Fibroblast of skin of left quadriceps (primary cell): Measurements from ENCODE around the gene LGALS4.
"Not testable (repeated sequence)": the region's sequence is repeated elsewhere in the genome, so short reads cannot be mapped to it uniquely, and the experiment has no call there.

Experiments
- DNase-seq, 2 experiments: peaks; one replicate each; pipeline ENCODE4 v3.0.0-alpha.2; 2013; ENCODE audit warnings: low read depth in 2 of 2

LGALS4 gene

GRCh38 chr19:38821230-38821825 lies 8.6 kb upstream of the LGALS4 start:
- DNase-seq = not testable (repeated sequence)

- DNase-seq = no peak
Measured at GRCh38 chr19:38819231-38819920, 6.6 kb upstream of the LGALS4 start.

- no peak for DNase-seq
Measured at GRCh38 chr19:38817081-38817480, 4.3 kb upstream of the LGALS4 start.

- no peak for DNase-seq
Measured at GRCh38 chr19:38816131-38816750, 3.5 kb upstream of the LGALS4 start.

GRCh38 chr19:38815059-38816001 lies 2.6 kb upstream of the LGALS4 start:
- DNase-seq = no peak

GRCh38 chr19:38813932-38814331 lies 1.2 kb upstream of the LGALS4 start:
- not testable (repeated sequence) for DNase-seq

GRCh38 chr19:38813323-38813722 lies 578 bp upstream of the LGALS4 start:
- DNase-seq = no peak

- no peak for DNase-seq
Measured at GRCh38 chr19:38812009-38812840, 520 bp downstream of the LGALS4 start.

- no peak for DNase-seq
Measured at GRCh38 chr19:38809592-38810252, 3.0 kb downstream of the LGALS4 start.

- no peak for DNase-seq
Measured at GRCh38 chr19:38808741-38809140, 4.0 kb downstream of the LGALS4 start.

GRCh38 chr19:38807374-38808098 lies 5.2 kb downstream of the LGALS4 start:
- not testable (repeated sequence) for DNase-seq

- DNase-seq = no peak
Measured at GRCh38 chr19:38806371-38806770, 6.4 kb downstream of the LGALS4 start.

- no peak for DNase-seq
Measured at GRCh38 chr19:38805180-38805579, 7.6 kb downstream of the LGALS4 start.

GRCh38 chr19:38803543-38803942 lies 9.2 kb downstream of the LGALS4 start:
- DNase-seq = no peak

GRCh38 chr19:38801359-38802095 lies 11.2 kb downstream of the LGALS4 start:
- DNase-seq = no peak

- DNase-seq = no peak
Measured at GRCh38 chr19:38800577-38801347, 12.0 kb downstream of the LGALS4 start.

GRCh38 chr19:38799104-38799503 lies 13.6 kb downstream of the LGALS4 start:
- DNase-seq = no peak

GRCh38 chr19:38797781-38798180 lies 15.0 kb downstream of the LGALS4 start:
- not testable (repeated sequence) for DNase-seq
